22Rv1 (cell line): ENCODE results near the gene TAP1.

Experiments used
- H3K27ac ChIP-seq: fragments of 450-650 bp; 2 replicates; pipeline ENCODE4 v1.5.1; 2017
- ZFX ChIP-seq: fragments of 450-650 bp; IDR thresholded peaks from 2 replicates; pipeline ENCODE4 v1.6.1; 2017; ENCODE audit warnings: antibody characterized with exemption, borderline replicate concordance
- TF ChIP-seq, protein P1 (sequence below): fragments of 450-650 bp; IDR thresholded peaks from 2 replicates; pipeline ENCODE4 v1.5.1; 2017; ENCODE audit warnings: mild to moderate bottlenecking

The TAP1 gene

DNA sequence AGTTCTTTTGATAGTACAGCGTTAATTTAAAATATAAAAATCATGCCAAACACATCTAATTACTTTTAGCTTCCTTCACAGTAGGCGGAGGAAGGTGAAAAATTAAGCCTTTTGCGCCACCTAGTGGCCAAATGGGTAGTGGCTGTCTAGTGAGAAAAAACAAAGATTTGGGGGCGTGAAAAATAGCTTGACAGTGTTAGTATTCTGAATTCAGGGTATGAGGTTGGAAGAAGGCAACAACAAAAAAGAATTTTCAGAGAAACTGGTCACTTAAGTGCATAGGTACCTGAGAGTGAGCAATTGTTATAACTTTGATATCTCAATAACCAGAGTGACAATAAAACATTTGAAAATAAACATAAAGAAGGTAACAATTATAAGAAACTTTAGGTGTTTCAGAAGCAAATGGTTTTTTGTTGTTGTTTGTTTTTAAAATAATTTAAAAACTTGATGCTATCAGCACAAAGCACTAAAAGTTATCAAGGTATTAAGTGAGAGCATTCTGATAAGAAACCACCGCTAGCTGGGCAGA is 14.8 kb upstream of the TAP1 start:
- H3K27ac ChIP-seq = no peak overlapping the region
- no peak for TF ChIP-seq ZFX
- TF ChIP-seq, protein P1, sequence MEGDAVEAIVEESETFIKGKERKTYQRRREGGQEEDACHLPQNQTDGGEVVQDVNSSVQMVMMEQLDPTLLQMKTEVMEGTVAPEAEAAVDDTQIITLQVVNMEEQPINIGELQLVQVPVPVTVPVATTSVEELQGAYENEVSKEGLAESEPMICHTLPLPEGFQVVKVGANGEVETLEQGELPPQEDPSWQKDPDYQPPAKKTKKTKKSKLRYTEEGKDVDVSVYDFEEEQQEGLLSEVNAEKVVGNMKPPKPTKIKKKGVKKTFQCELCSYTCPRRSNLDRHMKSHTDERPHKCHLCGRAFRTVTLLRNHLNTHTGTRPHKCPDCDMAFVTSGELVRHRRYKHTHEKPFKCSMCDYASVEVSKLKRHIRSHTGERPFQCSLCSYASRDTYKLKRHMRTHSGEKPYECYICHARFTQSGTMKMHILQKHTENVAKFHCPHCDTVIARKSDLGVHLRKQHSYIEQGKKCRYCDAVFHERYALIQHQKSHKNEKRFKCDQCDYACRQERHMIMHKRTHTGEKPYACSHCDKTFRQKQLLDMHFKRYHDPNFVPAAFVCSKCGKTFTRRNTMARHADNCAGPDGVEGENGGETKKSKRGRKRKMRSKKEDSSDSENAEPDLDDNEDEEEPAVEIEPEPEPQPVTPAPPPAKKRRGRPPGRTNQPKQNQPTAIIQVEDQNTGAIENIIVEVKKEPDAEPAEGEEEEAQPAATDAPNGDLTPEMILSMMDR = peak; percentile 87

DNA sequence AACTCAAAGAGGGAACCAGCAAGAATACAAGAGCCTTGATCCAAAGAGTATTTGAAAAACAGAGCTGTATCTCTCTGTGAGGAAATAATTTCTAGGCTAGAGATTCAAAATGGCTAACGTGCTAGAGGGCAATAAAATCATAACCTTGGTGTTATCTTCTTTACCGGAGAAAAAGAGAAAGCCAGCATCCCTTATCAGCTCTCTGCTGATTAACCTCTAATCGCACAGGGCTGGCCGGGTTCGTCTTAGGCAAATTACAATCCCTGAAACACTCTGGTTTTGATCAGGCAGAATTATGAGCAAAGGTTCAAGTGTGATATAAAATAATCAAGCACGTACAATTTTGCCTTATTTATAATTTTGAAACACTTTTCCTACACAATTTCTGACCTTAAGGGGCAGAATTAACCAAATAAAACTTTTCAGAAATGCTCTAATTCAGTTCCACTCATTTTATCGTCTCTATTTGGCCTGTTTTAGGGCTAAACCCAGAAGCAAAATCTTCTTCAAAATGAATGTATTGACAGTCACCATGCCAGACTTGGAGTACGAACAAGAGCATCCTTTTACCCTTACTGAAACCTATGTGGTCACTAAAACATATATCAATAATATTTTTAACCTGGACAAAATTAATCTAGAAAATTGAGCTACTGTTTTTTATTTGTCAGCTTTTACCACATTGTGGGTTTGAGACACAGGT is 14.2 kb upstream of the TAP1 start:
- H3K27ac ChIP-seq = no peak overlapping the region
- TF ChIP-seq, protein P1 = no peak
- no peak for TF ChIP-seq ZFX

DNA sequence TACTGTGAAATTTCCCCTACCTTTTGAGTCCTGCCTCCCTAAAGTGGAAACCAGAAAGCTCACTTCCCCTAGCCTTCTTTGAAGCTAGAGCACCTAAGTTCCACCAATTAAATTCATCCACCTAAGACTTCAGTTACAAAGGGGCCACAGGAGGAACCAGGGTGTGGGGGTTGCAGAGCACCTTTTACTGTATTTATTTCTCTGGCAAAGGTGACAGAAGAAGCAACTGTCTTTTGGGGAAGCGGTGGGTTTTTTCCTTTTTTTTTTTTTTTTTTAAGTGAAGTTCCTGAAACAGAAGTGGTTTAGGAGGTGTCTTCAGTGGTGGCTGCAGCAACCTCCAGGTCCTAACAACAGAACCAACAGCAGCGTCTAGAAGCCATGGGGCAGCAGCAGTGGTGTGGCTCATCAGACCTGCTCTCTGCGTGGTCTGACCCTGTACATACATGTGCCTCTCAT is 13.5 kb upstream of the TAP1 start:
- H3K27ac ChIP-seq = no peak overlapping the region
- TF ChIP-seq, protein P1 = no peak
- no peak for TF ChIP-seq ZFX

- H3K27ac ChIP-seq = no peak overlapping the region
- TF ChIP-seq ZFX = no peak
- TF ChIP-seq, protein P1 = no peak
These were observed 12.4 kb upstream of the TAP1 start for GRCh38 chr6:32865724-32866443.

- TF ChIP-seq, protein P1 = no peak
- TF ChIP-seq ZFX = no peak
- no peak overlapping the region for H3K27ac ChIP-seq
These were observed 9.2 kb upstream of the TAP1 start for GRCh38 chr6:32862725-32863124.

- TF ChIP-seq, protein P1 = no peak
- TF ChIP-seq ZFX = no peak
- no peak overlapping the region for H3K27ac ChIP-seq
These were observed 7.2 kb upstream of the TAP1 start for GRCh38 chr6:32860674-32861073.

DNA sequence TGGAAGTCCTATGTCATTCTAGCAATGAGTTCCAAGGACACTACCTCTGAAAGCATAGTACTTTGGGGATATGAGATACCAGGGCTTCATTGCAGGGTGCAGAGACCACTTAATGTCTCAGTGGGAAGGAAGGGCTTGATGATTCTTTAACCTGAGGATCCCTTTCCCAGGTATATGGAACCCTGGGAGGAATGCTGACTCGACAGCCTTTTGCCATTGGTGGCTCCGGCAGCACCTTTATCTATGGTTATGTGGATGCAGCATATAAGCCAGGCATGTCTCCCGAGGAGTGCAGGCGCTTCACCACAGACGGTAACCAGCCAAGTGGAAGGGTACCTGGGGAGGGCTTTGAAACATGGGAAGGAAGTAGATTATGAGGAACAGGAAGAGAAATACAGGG is 4.7 kb upstream of the TAP1 start:
- no peak overlapping the region for H3K27ac ChIP-seq
- TF ChIP-seq, protein P1 = no peak
- TF ChIP-seq ZFX = no peak
